Activated CD8-positive, alpha-beta memory T cell treated with anti-CD3 and anti-CD28 coated beads for 24 hours (primary cell): Measurements from ENCODE around the gene PLD5.

Experiments
- DNase-seq: peaks from one replicate; pipeline ENCODE4 v3.0.0-alpha.2; 2020

Gene PLD5

GRCh38 chr1:242524571-242525359 lies at the start of gene PLD5:
Gene PLD5, minus strand, starts transcription at chr1:242524697.
- no peak for DNase-seq

- DNase-seq: no peak
These were observed 45.4 kb upstream of the PLD5 start for GRCh38 chr1:242569867-242570266.

GRCh38 chr1:242568666-242569065 lies 44.2 kb upstream of the PLD5 start:
- no peak for DNase-seq

- DNase-seq: no peak
These were observed 43.1 kb upstream of the PLD5 start for GRCh38 chr1:242567596-242567995.

GRCh38 chr1:242556759-242557158 lies 32.3 kb upstream of the PLD5 start:
- no peak for DNase-seq

GRCh38 chr1:242556276-242556675 lies 31.8 kb upstream of the PLD5 start:
- DNase-seq: no peak

- no peak for DNase-seq
These were observed 30.1 kb upstream of the PLD5 start for GRCh38 chr1:242554577-242554976.

GRCh38 chr1:242546849-242547729 lies 22.6 kb upstream of the PLD5 start:
- DNase-seq: no peak

GRCh38 chr1:242546441-242546840 lies 21.9 kb upstream of the PLD5 start:
- no peak for DNase-seq

GRCh38 chr1:242544071-242544470 lies 19.6 kb upstream of the PLD5 start:
- DNase-seq: no peak

- no peak for DNase-seq
These were observed 17.8 kb upstream of the PLD5 start for GRCh38 chr1:242542271-242542670.

GRCh38 chr1:242535986-242536385 lies 11.5 kb upstream of the PLD5 start:
- DNase-seq: no peak

GRCh38 chr1:242534753-242535152 lies 10.3 kb upstream of the PLD5 start:
- DNase-seq: no peak

- DNase-seq: no peak
These were observed 6.3 kb upstream of the PLD5 start for GRCh38 chr1:242530761-242531160.

- DNase-seq: no peak
These were observed 1.3 kb upstream of the PLD5 start for GRCh38 chr1:242525769-242526168.

- DNase-seq: no peak
These were observed 844 bp upstream of the PLD5 start for GRCh38 chr1:242525360-242525722.

- DNase-seq: no peak
These were observed 552 bp downstream of the PLD5 start for GRCh38 chr1:242523719-242524570.

GRCh38 chr1:242522996-242523718 lies 1.3 kb downstream of the PLD5 start:
- DNase-seq: no peak

GRCh38 chr1:242522304-242522945 lies 2.1 kb downstream of the PLD5 start:
- DNase-seq: no peak

GRCh38 chr1:242515555-242515954 lies 8.9 kb downstream of the PLD5 start:
- no peak for DNase-seq

- DNase-seq: no peak
These were observed 17.8 kb downstream of the PLD5 start for GRCh38 chr1:242506724-242507123.

- no peak for DNase-seq
These were observed 35.0 kb downstream of the PLD5 start for GRCh38 chr1:242489545-242489944.
